IMR-90 (cell line): ENCODE results near the gene DDX10. TPM values are rescaled to one million over a fixed set of nuclear protein-coding genes. Genes with fewer than 3 reads are reported as not detected.

ENCODE experiments used
- ATAC-seq: fragments of 200-7000 bp; cut with Tn5 transposase; 2 replicates; pipeline ENCODE4 v1.9.1; 2020; ENCODE audit warnings: low read depth, mild to moderate bottlenecking, moderate library complexity
- BruUV-seq: library from RNA; stranded (reverse); fragments of 400-500 nt; replicated peaks from 2 replicates; lab custom pipeline; 2021; lab: Mats Ljungman, UMichigan
- CTCF ChIA-PET: fragments of 300-600 bp; formaldehyde crosslinking; extraction: SDS; loops from one replicate; lab custom pipeline; 2021; ENCODE audit warnings: antibody characterized with exemption; lab: Yijun Ruan, JAX
- POLR2A ChIA-PET: fragments of 300-600 bp; sonication (Branson Sonifier 250); formaldehyde crosslinking; loops from one replicate; lab custom pipeline; 2022; ENCODE audit warnings: antibody characterized with exemption; ENCODE audit not compliant: unreplicated experiment; lab: Charles Lee
- DNase-seq: peaks from one replicate; pipeline ENCODE4 v3.0.0; 2013
- H2AFZ ChIP-seq: replicated peaks from 2 replicates; pipeline ENCODE3; 2013; ENCODE audit warnings: low read length, mild to moderate bottlenecking; ENCODE audit not compliant: poor library complexity
- H2AK5ac ChIP-seq: 2 replicates; pipeline ENCODE4 v1.6.1; 2013; ENCODE audit warnings: low read depth, low read length, inconsistent platforms
- H2AK9ac ChIP-seq: replicated peaks from 2 replicates; pipeline ENCODE3; 2013; ENCODE audit warnings: mild to moderate bottlenecking, low read depth, low read length, moderate library complexity; ENCODE audit not compliant: poor library complexity
- H2BK120ac ChIP-seq: 2 replicates; pipeline ENCODE4 v1.6.1; 2013; ENCODE audit warnings: low read depth, low read length, inconsistent platforms
- H2BK15ac ChIP-seq: 3 replicates; pipeline ENCODE4 v1.6.1; 2013; ENCODE audit warnings: low read depth, low read length, inconsistent platforms
- H2BK20ac ChIP-seq: 2 replicates; pipeline ENCODE4 v1.6.1; 2013; ENCODE audit warnings: low read depth, mild to moderate bottlenecking, inconsistent platforms, low read length, moderate library complexity
- H2BK5ac ChIP-seq: 2 replicates; pipeline ENCODE4 v1.6.1; 2013; ENCODE audit warnings: mild to moderate bottlenecking, low read depth, low read length, inconsistent platforms; ENCODE audit not compliant: poor library complexity, severe bottlenecking
- H3K14ac ChIP-seq: replicated peaks from 2 replicates; pipeline ENCODE4 v1.6.1; 2013; ENCODE audit warnings: low read depth, low read length, inconsistent platforms
- H3K18ac ChIP-seq: 2 replicates; pipeline ENCODE4 v1.6.1; 2013; ENCODE audit warnings: low read depth, low read length, control low read depth
- H3K23ac ChIP-seq: 2 replicates; pipeline ENCODE4 v1.6.1; 2013; ENCODE audit warnings: low read depth, low read length, inconsistent platforms
- H3K27ac ChIP-seq: 2 replicates; pipeline ENCODE4 v1.5.1; 2013; ENCODE audit warnings: mild to moderate bottlenecking, control low read depth, low read length; ENCODE audit not compliant: insufficient read depth
- H3K27me3 ChIP-seq: 2 replicates; pipeline ENCODE4 v1.6.1; 2013; ENCODE audit warnings: low read length; ENCODE audit not compliant: control insufficient read depth, insufficient read depth
- H3K36me3 ChIP-seq: 2 replicates; pipeline ENCODE4 v1.6.1; 2013; ENCODE audit warnings: low read length, mixed read lengths; ENCODE audit not compliant: control insufficient read depth, insufficient read depth
- H3K4ac ChIP-seq: 2 replicates; pipeline ENCODE4 v1.6.1; 2013; ENCODE audit warnings: low read depth, low read length, inconsistent platforms
- H3K4me1 ChIP-seq: 2 replicates; pipeline ENCODE4 v1.6.1; 2013; ENCODE audit warnings: low read length, mixed read lengths; ENCODE audit not compliant: control insufficient read depth, insufficient read depth
- H3K4me2 ChIP-seq: 2 replicates; pipeline ENCODE4 v1.6.1; 2013; ENCODE audit warnings: low read depth, mild to moderate bottlenecking, control low read depth, low read length, moderate library complexity
- H3K4me3 ChIP-seq: 2 replicates; pipeline ENCODE4 v1.5.1; 2013; ENCODE audit warnings: low read depth, mild to moderate bottlenecking, control low read depth, low read length, moderate library complexity; ENCODE audit not compliant: insufficient read depth
- H3K56ac ChIP-seq: 2 replicates; pipeline ENCODE4 v1.6.1; 2013; ENCODE audit warnings: low read length, inconsistent platforms; ENCODE audit not compliant: insufficient read depth; ENCODE audit errors: extremely low read depth
- H3K79me1 ChIP-seq, 2 experiments: 2 replicates each; pipeline ENCODE4 v1.6.1; 2013; ENCODE audit warnings: low read length in 2 of 2, inconsistent platforms in 1 of 2, low read depth in 1 of 2
- H3K9ac ChIP-seq: 2 replicates; pipeline ENCODE4 v1.6.1; 2013; ENCODE audit warnings: low read depth, low read length, control low read depth
- H3K9me1 ChIP-seq: 2 replicates; pipeline ENCODE4 v1.6.1; 2013; ENCODE audit warnings: low read length, inconsistent platforms; ENCODE audit not compliant: insufficient read depth
- H3K9me3 ChIP-seq: 2 replicates; pipeline ENCODE4 v1.6.1; 2013; ENCODE audit warnings: low read length; ENCODE audit not compliant: control insufficient read depth, insufficient read depth
- H4K20me1 ChIP-seq: 2 replicates; pipeline ENCODE4 v1.6.1; 2013; ENCODE audit warnings: low read length, inconsistent platforms; ENCODE audit not compliant: insufficient read depth
- H4K5ac ChIP-seq: 2 replicates; pipeline ENCODE4 v1.6.1; 2013; ENCODE audit warnings: mild to moderate bottlenecking, low read depth, low read length, control low read depth
- H4K8ac ChIP-seq, 2 experiments: 2 replicates each; pipeline ENCODE4 v1.6.1; 2013; ENCODE audit warnings: low read depth in 2 of 2, low read length in 2 of 2, control low read depth in 1 of 2, inconsistent platforms in 1 of 2
- H4K91ac ChIP-seq: 2 replicates; pipeline ENCODE4 v1.6.1; 2013; ENCODE audit warnings: low read depth, low read length, inconsistent platforms; ENCODE audit not compliant: insufficient read depth
- CEBPB ChIP-seq: IDR thresholded peaks from 2 replicates; pipeline ENCODE4 v1.6.1; 2012; ENCODE audit warnings: low read depth, low read length, improper control_type of control experiment
- CHD1 ChIP-seq: IDR thresholded peaks from 2 replicates; pipeline ENCODE4 v1.6.1; 2012; ENCODE audit warnings: low read depth, low read length, improper control_type of control experiment
- ELK1 ChIP-seq: fragments of 150-350 bp; IDR thresholded peaks from 2 replicates; pipeline ENCODE4 v1.6.1; 2016; ENCODE audit warnings: low read depth, mild to moderate bottlenecking, low read length, moderate library complexity, borderline replicate concordance
- FOS ChIP-seq: fragments of 150-350 bp; IDR thresholded peaks from 2 replicates; pipeline ENCODE4 v1.6.1; 2016; ENCODE audit warnings: low read depth, low read length
- MAZ ChIP-seq: IDR thresholded peaks from 2 replicates; pipeline ENCODE4 v1.6.1; 2012; ENCODE audit warnings: low read depth, mild to moderate bottlenecking, low read length, improper control_type of control experiment, moderate library complexity, borderline replicate concordance
- MXI1 ChIP-seq: IDR thresholded peaks from 2 replicates; pipeline ENCODE4 v1.6.1; 2012; ENCODE audit warnings: low read depth, mild to moderate bottlenecking, low read length, moderate library complexity, borderline replicate concordance
- POLR2A ChIP-seq: IDR thresholded peaks from 2 replicates; pipeline ENCODE4 v1.6.1; 2012; ENCODE audit warnings: mild to moderate bottlenecking, low read depth, low read length
- RCOR1 ChIP-seq: IDR thresholded peaks from 2 replicates; pipeline ENCODE4 v1.6.1; 2012; ENCODE audit warnings: mild to moderate bottlenecking, low read length, improper control_type of control experiment; ENCODE audit not compliant: insufficient replicate concordance
- RFX5 ChIP-seq: IDR thresholded peaks from 2 replicates; pipeline ENCODE4 v1.8.0; 2012; ENCODE audit warnings: low read depth, mild to moderate bottlenecking, low read length, moderate library complexity
- SMC3 ChIP-seq: fragments of 150-350 bp; IDR thresholded peaks from 2 replicates; pipeline ENCODE4 v1.6.1; 2016; ENCODE audit warnings: low read depth, mild to moderate bottlenecking, antibody characterized with exemption, low read length, moderate library complexity
- USF2 ChIP-seq: fragments of 150-350 bp; IDR thresholded peaks from 2 replicates; pipeline ENCODE4 v1.6.1; 2017; ENCODE audit warnings: mild to moderate bottlenecking, antibody characterized with exemption, low read length, low read depth
- WGBS, 2 experiments: methylation state at CpG; one replicate each; pipeline versions ENCODE4 v1.1.5 to v1.1.7; 2013; ENCODE audit warnings: missing lambda C conversion rate in 2 of 2; ENCODE audit not compliant: insufficient read length in 1 of 2; ENCODE audit errors: extremely low coverage in 2 of 2; 5-methylcytosine and 5-hydroxymethylcytosine counted together
- dilution Hi-C: fragments of 300-500 bp; cut with HindIII; formaldehyde crosslinking; loops from one replicate; pipeline ENCODE4 v1.14.3; 2018; ENCODE audit warnings: low sequenced_read_pairs; ENCODE audit not compliant: unreplicated experiment
- in situ Hi-C: fragments of 300-500 bp; cut with MboI; formaldehyde crosslinking; loops from 3 replicates; pipeline ENCODE4 v1.14.3; 2019; ENCODE audit warnings: low sequenced_read_pairs, inconsistent platforms, mixed read lengths
- intact Hi-C: fragments of 100-400 bp; cut with micrococcal nuclease; formaldehyde crosslinking; loops from 2 replicates; pipeline ENCODE4 v1.10.0; 2022
- polyA plus RNA-seq, 3 experiments: library from polyadenylated mRNA; depleted of rRNA; stranded (reverse); fragments of >200 nt; gene quantifications; 2 replicates each; pipeline ENCODE4 v1.2.3, GENCODE V29; 2012; ENCODE audit warnings: low replicate concordance in 1 of 3
- total RNA-seq: library from RNA; depleted of rRNA; stranded (reverse); fragments of >200 nt; gene quantifications from 2 replicates; pipeline ENCODE4 v1.2.3, GENCODE V29; 2012

The DDX10 gene
- total and polyA plus RNA-seq, 2 of the 4 experiments (the other 2 are of a cell fraction), result 20.0 to 31.9 TPM

- no peaks in the 10 kb centered on the region for H4K20me1 ChIP-seq
- peak overlapping the region; percentile 61 for H3K4me2 ChIP-seq
- POLR2A ChIA-PET, result no interaction called here
- H2BK5ac ChIP-seq, result peak overlapping the region; percentile 25
- in situ Hi-C loops (no loop called here), dilution Hi-C loops (no loop called here), intact Hi-C loops (no loop called here)
- H3K9me1 ChIP-seq, result peaks cover 8% of the 10 kb centered on the region
- H2BK20ac ChIP-seq, result peak overlapping the region; percentile 27
- peak overlapping the region; percentile 71; the same call in 1 of the 2 replicates for H2BK120ac ChIP-seq
- peak overlapping the region; percentile 18; the same call in 1 of the 2 replicates for H3K14ac ChIP-seq
- H4K91ac ChIP-seq, result peak overlapping the region; percentile 40
- no peak for TF ChIP-seq SMC3
- no peak for TF ChIP-seq RFX5
- no peak for TF ChIP-seq POLR2A
- TF ChIP-seq CEBPB, result no peak
- no peak for TF ChIP-seq RCOR1
- TF ChIP-seq MAZ, result no peak
- no peak for TF ChIP-seq CHD1
- TF ChIP-seq FOS, result no peak
- TF ChIP-seq ELK1, result no peak
- no peak for TF ChIP-seq USF2
- no peak for TF ChIP-seq MXI1
- H2AK9ac ChIP-seq, result no peak overlapping the region
- no TSS peak for BruUV-seq
- H3K56ac ChIP-seq, result no peak overlapping the region; the same call in 1 of the 2 replicates
- no peaks in the 10 kb centered on the region for H3K9me3 ChIP-seq
- peak overlapping the region; percentile 47 for H3K4ac ChIP-seq
- no peak overlapping the region for H3K4me3 ChIP-seq
- H3K27me3 ChIP-seq, result no peaks in the 10 kb centered on the region
- DNase-seq, result peak; percentile 45
- no peak overlapping the region for H2AK5ac ChIP-seq
- no peak overlapping the region for H3K9ac ChIP-seq
- H2BK15ac ChIP-seq, result no peak overlapping the region
- no peaks in the 10 kb centered on the region for H3K79me1 ChIP-seq
- no CpG with 5 or more reads among the region's 4 CpGs for WGBS, 2 experiments
- peak overlapping the region; percentile 14 to 26; a peak in 2 of 4 replicates for H4K8ac ChIP-seq
- peak overlapping the region; percentile 40; the same call in 1 of the 2 replicates for H3K18ac ChIP-seq
- peaks cover 6% of the 10 kb centered on the region for H3K4me1 ChIP-seq
- H2AFZ ChIP-seq, result no peak overlapping the region
- peak overlapping the region; percentile 31 for H3K23ac ChIP-seq
- H3K27ac ChIP-seq, result peak overlapping the region; percentile 54
- peak; percentile 56 for ATAC-seq
- peak overlapping the region; percentile 23; the same call in 1 of the 2 replicates for H4K5ac ChIP-seq
- CTCF ChIA-PET, result no interaction called here
- no peaks in the 10 kb centered on the region for H3K36me3 ChIP-seq
These were observed 294.4 kb downstream of the DDX10 start for GRCh38 chr11:108959105-108959761.
